CD4-positive, alpha-beta T cell treated with Interleukin-6 for 4 hours (primary cell): ENCODE data around the gene IARS1.

Experiments
- DNase-seq: peaks from one replicate; pipeline ENCODE4 v3.0.0-alpha.2; 2020; ENCODE audit warnings: mixed read lengths

The IARS1 gene

DNA sequence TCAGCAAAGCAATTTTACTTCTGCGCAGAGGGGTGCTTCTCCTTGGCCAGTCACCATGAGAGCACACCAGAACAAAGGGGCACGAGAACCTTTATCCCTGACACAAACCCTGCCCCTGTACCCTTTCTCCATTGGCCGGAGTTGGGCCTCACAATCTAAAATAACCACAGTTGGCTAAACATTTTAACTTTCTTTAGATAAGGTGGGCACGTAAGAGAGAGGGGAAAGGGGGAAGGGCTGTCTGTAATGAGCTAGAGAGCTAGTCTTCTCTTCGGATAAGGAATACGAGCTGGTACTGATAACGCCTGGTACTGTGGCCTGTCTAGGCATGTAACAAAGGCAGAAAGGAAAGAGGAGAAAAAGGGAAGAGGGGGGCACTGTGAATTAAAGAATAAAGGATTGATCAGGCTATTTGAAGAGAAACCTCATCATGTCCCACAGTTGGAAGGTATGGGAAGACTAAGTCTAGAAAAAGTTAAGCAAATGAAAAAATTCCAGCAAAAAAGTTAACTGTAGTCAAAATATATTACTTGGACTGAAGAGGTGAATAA is 1.8 kb upstream of the IARS1 start:
- DNase-seq, result no peak

GRCh38 chr9:92294297-92294676 is 790 bp upstream of the IARS1 start:
- DNase-seq, result peak; percentile 11

DNA sequence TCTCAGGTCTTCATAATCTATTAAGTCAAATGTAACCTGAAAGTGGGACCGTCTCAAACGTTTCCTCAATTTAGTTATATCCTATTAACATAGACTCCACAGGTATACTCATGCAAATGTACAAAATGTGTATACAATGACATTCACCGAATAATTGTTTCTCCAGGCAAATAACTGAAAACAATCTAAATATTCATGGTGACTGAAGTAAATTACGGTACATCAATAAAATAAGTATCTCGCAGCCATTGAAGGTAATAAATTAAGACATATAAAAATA is 482 bp downstream of the IARS1 start:
- DNase-seq, result no peak

DNA sequence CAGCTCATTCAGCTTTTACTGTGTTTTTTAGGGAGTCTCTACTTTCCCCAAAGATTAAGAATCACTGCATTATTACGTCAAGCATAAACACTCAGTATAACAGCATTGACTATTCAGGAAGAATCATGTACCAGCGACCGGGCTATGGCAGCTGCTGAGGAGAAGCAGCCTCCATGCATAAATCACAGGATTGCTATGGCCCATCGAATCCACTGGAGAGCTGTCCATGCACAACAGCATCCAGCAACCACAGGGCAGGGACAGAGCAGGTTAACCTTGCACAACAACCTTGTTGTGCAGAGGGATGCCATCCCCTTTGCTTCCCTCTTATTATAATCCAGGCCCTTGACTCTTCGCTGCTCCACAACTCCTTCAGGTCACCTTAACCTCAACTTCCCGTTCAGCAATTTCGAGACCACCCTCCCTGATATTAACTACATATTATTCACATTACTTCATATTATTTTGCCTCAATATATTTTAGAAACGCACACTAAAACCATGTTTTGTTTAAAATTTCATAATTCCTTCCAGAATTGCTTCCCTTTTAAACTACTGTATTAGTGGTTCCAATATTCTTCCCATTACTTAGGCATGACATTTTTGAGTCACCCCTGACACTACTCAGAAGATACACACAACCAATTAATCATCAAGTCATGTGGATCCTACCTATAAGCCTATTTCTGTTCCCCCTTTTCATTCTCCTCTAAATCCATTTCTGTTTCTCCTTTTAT is 991 bp downstream of the IARS1 start:
- DNase-seq, result no peak

GRCh38 chr9:92291577-92291976 is 1.9 kb downstream of the IARS1 start:
- no peak for DNase-seq

- DNase-seq, result no peak
These were observed 2.6 kb downstream of the IARS1 start for GRCh38 chr9:92290785-92291429.

- no peak for DNase-seq
These were observed 3.6 kb downstream of the IARS1 start for GRCh38 chr9:92289708-92290390.

DNA sequence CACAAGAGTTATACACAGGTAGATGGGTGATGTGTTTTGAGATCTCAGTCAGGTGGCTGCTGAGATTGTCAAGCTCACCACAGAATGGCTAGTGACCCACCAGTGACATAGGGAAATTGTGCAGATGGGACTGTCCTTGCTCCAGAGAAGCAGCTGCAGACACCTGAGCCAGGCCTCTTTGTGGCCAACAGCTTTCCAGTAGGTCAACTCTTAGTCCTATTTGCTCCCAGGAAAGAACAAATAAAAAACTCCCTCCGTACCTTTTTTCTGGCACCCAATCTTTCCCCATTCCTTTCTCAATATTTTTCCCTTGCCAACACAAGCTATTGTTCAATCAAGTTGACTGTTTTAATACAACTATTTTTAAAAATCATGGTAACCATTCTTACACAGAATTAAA is 14.2 kb downstream of the IARS1 start:
- no peak for DNase-seq

DNA sequence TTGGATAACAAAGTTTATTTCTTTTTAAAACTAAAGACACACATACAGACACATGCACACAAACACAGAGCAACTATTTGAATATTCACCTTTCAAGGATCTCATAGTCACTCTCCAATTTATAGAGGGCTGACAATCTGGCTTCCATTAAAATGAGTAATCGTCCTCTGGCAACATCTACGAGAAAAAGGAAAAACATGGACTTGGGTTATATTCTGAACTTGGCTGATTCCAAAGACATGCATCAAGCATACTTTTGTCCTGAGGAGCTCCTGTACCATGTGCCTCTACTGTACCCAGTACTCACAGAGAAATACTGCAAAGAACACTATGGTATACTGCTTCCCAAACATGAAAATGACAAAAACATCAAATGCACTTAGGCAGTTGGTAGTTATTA is 15.4 kb downstream of the IARS1 start:
- no peak for DNase-seq

DNA sequence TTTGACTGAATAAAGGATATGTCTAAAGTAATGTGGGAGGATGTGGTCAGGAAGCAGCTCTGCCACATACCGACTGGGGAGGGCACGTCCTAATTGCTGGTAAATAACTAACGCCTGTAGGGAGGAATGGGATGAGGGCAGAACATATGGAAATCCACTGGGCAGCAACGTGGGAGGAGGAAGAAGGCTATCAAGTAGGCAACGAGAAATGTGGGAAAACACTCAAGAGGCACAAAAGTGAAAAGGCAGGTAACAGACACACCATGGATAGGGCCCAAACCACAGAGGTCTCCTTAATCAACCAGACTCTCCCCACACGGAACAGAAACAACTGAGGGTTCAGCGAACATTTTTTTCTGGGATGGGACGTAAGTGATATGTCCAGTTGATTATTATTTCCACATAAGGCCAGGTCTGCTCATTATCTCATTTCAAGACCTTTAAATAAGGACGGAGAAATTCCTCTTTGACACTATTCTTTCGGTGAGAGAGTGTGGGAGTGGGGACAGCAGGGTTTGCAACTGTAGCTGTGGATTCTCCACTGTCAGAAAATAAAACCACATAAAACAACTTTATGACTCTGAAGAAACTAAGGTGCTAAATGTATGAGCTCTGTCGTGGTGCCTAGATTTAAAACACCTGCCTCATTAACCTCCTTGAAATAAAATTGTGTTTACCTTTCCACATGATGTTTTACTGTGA is 17.0 kb downstream of the IARS1 start:
- DNase-seq, result no peak

- no peak for DNase-seq
These were observed 18.0 kb downstream of the IARS1 start for GRCh38 chr9:92275541-92275940.

- DNase-seq, result no peak
These were observed 23.0 kb downstream of the IARS1 start for GRCh38 chr9:92270511-92270910.

GRCh38 chr9:92266486-92266885 is 27.0 kb downstream of the IARS1 start:
- DNase-seq, result no peak

GRCh38 chr9:92265154-92265553 is 28.3 kb downstream of the IARS1 start:
- DNase-seq, result no peak

- DNase-seq, result no peak
These were observed 30.4 kb downstream of the IARS1 start for GRCh38 chr9:92263131-92263530.

DNA sequence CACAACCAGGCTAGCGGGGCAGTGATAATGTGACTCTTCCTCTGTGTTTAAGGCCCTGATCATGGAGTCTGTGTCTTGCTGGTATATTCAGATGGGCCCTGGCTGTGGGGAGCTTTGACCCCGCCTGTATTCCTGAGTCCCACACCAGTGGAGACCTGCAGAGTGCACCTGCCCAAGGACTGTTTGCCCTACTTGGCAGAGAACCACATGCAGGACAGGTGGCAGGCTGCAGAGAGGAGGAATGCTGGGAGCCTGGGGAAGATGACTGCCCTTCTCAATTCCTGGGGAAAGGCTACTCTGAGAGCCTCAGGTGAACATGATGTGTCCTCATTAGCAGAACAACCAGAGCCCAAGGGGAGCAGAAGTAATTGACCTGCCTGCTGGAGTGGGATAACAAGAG is 36.2 kb downstream of the IARS1 start:
- DNase-seq, result no peak

GRCh38 chr9:92254381-92255337 is 38.8 kb downstream of the IARS1 start:
- DNase-seq, result no peak

DNA sequence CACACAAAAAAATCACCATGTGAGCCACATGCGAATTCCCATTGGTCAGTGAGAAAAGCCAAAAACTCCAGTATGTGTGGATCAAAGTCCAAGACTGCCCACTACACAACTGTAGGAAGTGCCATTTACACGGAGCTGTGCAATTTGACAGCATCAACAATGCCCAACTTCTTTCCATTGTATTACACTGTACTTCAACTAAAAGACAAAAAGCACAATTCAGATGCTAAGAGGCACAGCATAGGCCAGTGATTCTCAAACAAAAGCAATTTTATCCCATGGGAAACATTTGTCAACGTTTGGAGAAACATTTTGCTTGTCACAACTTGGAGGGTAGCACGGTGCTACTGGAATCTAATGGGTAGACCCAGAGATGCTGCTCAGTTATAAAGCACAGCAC is 39.8 kb downstream of the IARS1 start:
- no peak for DNase-seq

DNA sequence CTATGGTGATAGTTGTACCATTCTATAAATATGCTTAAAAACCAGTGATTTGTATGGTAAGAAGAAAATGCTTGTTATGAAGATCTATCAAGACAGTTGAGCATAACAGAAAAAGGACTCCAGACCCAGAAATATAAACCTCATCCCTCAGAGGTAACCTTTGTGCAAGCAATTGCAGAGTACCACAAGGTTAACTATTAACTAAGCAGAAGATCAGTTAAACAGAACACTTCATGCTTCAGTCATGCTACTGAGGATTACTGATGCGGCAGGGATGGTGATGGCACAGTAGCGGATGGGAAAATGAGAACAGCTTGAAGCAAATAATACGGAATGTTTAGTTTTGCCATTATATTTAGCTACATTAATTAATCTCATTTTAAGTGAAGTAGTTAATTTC is 45.5 kb downstream of the IARS1 start:
- DNase-seq, result no peak

GRCh38 chr9:92247296-92247695 is 46.2 kb downstream of the IARS1 start:
- DNase-seq, result no peak

DNA sequence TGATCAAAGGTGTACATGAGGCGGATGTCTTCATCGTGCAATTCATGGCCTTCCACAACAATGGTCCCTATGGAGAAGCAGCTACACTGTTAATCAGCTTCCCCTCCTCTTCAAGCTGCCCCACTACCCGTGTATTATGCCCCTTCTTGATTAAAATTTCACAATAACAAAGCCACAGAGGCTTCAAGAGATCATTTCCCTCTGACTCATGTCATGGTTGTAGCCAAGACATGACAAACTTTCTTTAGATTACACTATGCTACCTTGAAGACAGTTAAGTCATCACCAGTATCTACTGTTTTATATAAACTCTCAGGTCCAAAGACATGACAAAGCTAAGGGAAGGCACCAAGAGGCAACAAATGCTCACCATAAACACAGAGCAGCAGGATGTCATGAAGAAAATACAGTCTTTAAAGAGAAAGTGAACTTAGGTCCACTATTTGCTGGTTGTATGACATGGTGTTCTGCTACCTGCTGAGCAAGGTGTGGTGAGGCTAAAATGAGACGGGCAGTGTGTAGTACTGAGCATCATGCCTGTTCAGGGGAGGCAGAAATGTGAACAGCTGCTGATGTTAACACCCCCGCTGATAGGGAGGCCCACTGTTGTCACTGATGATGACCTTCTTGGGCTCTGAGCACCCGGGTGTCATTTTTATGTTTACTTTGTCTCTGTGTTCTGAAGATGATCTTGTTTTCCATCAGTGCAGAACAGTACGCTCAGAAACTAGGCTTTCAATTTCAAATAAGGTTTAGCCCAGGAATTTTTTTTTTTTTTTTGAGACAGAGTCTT is 48.3 kb downstream of the IARS1 start:
- no peak for DNase-seq
